Caco-2 (cell line): ENCODE results near the gene IP6K3. TPM values are rescaled to one million over a fixed set of nuclear protein-coding genes. Genes with fewer than 3 reads are reported as not detected.

Source experiments
- BruUV-seq: library from RNA; stranded (reverse); fragments of 400-500 nt; replicated peaks from 2 replicates; lab custom pipeline; 2021; lab: Mats Ljungman, UMichigan
- CTCF ChIA-PET: fragments of 300-600 bp; sonication (Branson Sonifier 250); formaldehyde crosslinking; loops from one replicate; lab custom pipeline; 2022; ENCODE audit warnings: antibody characterized with exemption; lab: Charles Lee
- POLR2A ChIA-PET: fragments of 300-600 bp; sonication (Branson Sonifier 250); formaldehyde crosslinking; loops from one replicate; lab custom pipeline; 2022; ENCODE audit warnings: antibody characterized with exemption; lab: Charles Lee
- DNase-seq, 2 experiments: peaks; one replicate each; pipeline versions ENCODE4 v3.0.0 to v3.0.0-alpha.2; 2020 to 2022
- H3K27me3 ChIP-seq: replicated peaks from 2 replicates; pipeline ENCODE4 v1.6.0; 2011; ENCODE audit warnings: low read length; ENCODE audit not compliant: control insufficient read depth, insufficient read depth
- H3K36me3 ChIP-seq: 2 replicates; pipeline ENCODE4 v1.5.1; 2011; ENCODE audit warnings: low read length; ENCODE audit not compliant: control insufficient read depth, insufficient read depth
- H3K4me1 ChIP-seq: fragments of 250-450 bp; sonication (Bioruptor Pico); 2 replicates; pipeline ENCODE4 v1.5.1; 2020; ENCODE audit warnings: mild to moderate bottlenecking
- H3K4me3 ChIP-seq: 2 replicates; pipeline ENCODE4 v1.5.1; 2011; ENCODE audit warnings: low read depth, mild to moderate bottlenecking, control low read depth, low read length
- H3K9me3 ChIP-seq: fragments of 250-450 bp; sonication (Bioruptor Pico); 2 replicates; pipeline ENCODE4 v1.5.1; 2020; ENCODE audit warnings: mild to moderate bottlenecking, moderate library complexity
- H3K27ac Mint-ChIP-seq: one replicate; pipeline ENCODE4 v1.8.0; 2022; ENCODE audit warnings: mixed read lengths; ENCODE audit not compliant: unreplicated experiment
- H3K27me3 Mint-ChIP-seq: one replicate; pipeline ENCODE4 v1.8.0; 2022; ENCODE audit warnings: mixed read lengths; ENCODE audit not compliant: insufficient read depth, unreplicated experiment
- H3K36me3 Mint-ChIP-seq: one replicate; pipeline ENCODE4 v1.8.0; 2022; ENCODE audit warnings: mild to moderate bottlenecking, mixed read lengths; ENCODE audit not compliant: insufficient read depth, unreplicated experiment
- H3K4me1 Mint-ChIP-seq: one replicate; pipeline ENCODE4 v1.8.0; 2022; ENCODE audit warnings: low read depth, mixed read lengths; ENCODE audit not compliant: unreplicated experiment
- H3K4me3 Mint-ChIP-seq: one replicate; pipeline ENCODE4 v1.8.0; 2022; ENCODE audit warnings: mild to moderate bottlenecking, moderate library complexity, mixed read lengths; ENCODE audit not compliant: unreplicated experiment
- H3K9me3 Mint-ChIP-seq: one replicate; pipeline ENCODE4 v1.8.0; 2022; ENCODE audit warnings: mixed read lengths; ENCODE audit not compliant: unreplicated experiment
- intact Hi-C: fragments of 100-400 bp; cut with micrococcal nuclease; formaldehyde crosslinking; loops from one replicate; pipeline ENCODE4 v1.10.0; 2022; ENCODE audit not compliant: unreplicated experiment
- total RNA-seq: library from RNA; stranded (reverse); gene quantifications from 2 replicates; pipeline ENCODE4 v1.2.3, GENCODE V29; 2022
- TF ChIP-seq, protein P1 (sequence below), 2 experiments: fragments of 200-600 bp in 1 of 2; IDR thresholded peaks; 1 replicate in 1 of 2; 2 replicates in 1 of 2; pipeline versions ENCODE4 v1.5.1 to v1.8.0; 2011 to 2022; ENCODE audit warnings: antibody characterized with exemption in 1 of 2, control low read depth in 1 of 2, inconsistent platforms in 1 of 2, low read depth in 1 of 2, low read length in 1 of 2, mild to moderate bottlenecking in 1 of 2, moderate library complexity in 1 of 2; ENCODE audit not compliant: insufficient read depth in 1 of 2, severe bottlenecking in 1 of 2, unreplicated experiment in 1 of 2

Gene IP6K3
- total RNA-seq, 1 experiment from 2014 or later: 0.45 TPM

- ChIA-PET CTCF (interaction anchor here (0.6 kb wide), 1 partner anchor 770 kb away, joined by 6 read pairs; no protein-coding TSS in a partner anchor), POLR2A (interaction anchor here (0.6 kb wide), 1 partner anchor 242 kb away, joined by 3 read pairs; no protein-coding TSS in a partner anchor)
- H3K4me3 Mint-ChIP-seq: no peak overlapping the region
- no peak for DNase-seq
- TF ChIP-seq, protein P1, sequence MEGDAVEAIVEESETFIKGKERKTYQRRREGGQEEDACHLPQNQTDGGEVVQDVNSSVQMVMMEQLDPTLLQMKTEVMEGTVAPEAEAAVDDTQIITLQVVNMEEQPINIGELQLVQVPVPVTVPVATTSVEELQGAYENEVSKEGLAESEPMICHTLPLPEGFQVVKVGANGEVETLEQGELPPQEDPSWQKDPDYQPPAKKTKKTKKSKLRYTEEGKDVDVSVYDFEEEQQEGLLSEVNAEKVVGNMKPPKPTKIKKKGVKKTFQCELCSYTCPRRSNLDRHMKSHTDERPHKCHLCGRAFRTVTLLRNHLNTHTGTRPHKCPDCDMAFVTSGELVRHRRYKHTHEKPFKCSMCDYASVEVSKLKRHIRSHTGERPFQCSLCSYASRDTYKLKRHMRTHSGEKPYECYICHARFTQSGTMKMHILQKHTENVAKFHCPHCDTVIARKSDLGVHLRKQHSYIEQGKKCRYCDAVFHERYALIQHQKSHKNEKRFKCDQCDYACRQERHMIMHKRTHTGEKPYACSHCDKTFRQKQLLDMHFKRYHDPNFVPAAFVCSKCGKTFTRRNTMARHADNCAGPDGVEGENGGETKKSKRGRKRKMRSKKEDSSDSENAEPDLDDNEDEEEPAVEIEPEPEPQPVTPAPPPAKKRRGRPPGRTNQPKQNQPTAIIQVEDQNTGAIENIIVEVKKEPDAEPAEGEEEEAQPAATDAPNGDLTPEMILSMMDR (IDR thresholded peaks at IDR 0.05; ENCODE audit: insufficient read depth in 1 of 2, low read depth in 1 of 2, low read length in 1 of 2, severe bottlenecking in 1 of 2, unreplicated experiment in 1 of 2): no peak
- intact Hi-C loops: no loop called here
- no TSS peak for BruUV-seq
- H3K9me3 Mint-ChIP-seq: no peaks in the 10 kb centered on the region
- H3K27me3 ChIP-seq: no peaks in the 10 kb centered on the region
- H3K4me3 ChIP-seq: no peak overlapping the region
- no peaks in the 10 kb centered on the region; the same call in 1 of the 2 replicates for H3K36me3 ChIP-seq
- H3K4me1 Mint-ChIP-seq: peaks cover 12% of the 10 kb centered on the region
- peaks cover 8% of the 10 kb centered on the region for H3K4me1 ChIP-seq
- no peaks in the 10 kb centered on the region for H3K9me3 ChIP-seq
- no peaks in the 10 kb centered on the region for H3K27me3 Mint-ChIP-seq
- H3K36me3 Mint-ChIP-seq: peaks cover 12% of the 10 kb centered on the region
- H3K27ac Mint-ChIP-seq: no peak overlapping the region
These were observed 11.2 kb upstream of the IP6K3 start for GRCh38 chr6:33757906-33758305.

- Mint-ChIP-seq H3K27ac (no peak overlapping the region), H3K4me1 (peaks cover 12% of the 10 kb centered on the region), H3K4me3 (no peak overlapping the region), H3K36me3 (peaks cover 12% of the 10 kb centered on the region), H3K9me3 (no peaks in the 10 kb centered on the region), H3K27me3 (no peaks in the 10 kb centered on the region)
- Histone ChIP-seq H3K9me3 (no peaks in the 10 kb centered on the region), H3K4me1 (peaks cover 15% of the 10 kb centered on the region), H3K4me3 (no peak overlapping the region), H3K27me3 (no peaks in the 10 kb centered on the region), H3K36me3 (no peaks in the 10 kb centered on the region; the same call in 1 of the 2 replicates)
- intact Hi-C loops: no loop called here
- TF ChIP-seq, protein P1 (IDR thresholded peaks at IDR 0.05; ENCODE audit: insufficient read depth in 1 of 2, low read depth in 1 of 2, low read length in 1 of 2, severe bottlenecking in 1 of 2, unreplicated experiment in 1 of 2): no peak
- no peak for DNase-seq
- ChIA-PET POLR2A (interaction anchor here (0.6 kb wide), 1 partner anchor 241 kb away, joined by 3 read pairs; no protein-coding TSS in a partner anchor), CTCF (interaction anchor here (0.6 kb wide), 1 partner anchor 771 kb away, joined by 6 read pairs; no protein-coding TSS in a partner anchor)
- BruUV-seq: no TSS peak
These were observed 10.4 kb upstream of the IP6K3 start for GRCh38 chr6:33757113-33757512.

DNA sequence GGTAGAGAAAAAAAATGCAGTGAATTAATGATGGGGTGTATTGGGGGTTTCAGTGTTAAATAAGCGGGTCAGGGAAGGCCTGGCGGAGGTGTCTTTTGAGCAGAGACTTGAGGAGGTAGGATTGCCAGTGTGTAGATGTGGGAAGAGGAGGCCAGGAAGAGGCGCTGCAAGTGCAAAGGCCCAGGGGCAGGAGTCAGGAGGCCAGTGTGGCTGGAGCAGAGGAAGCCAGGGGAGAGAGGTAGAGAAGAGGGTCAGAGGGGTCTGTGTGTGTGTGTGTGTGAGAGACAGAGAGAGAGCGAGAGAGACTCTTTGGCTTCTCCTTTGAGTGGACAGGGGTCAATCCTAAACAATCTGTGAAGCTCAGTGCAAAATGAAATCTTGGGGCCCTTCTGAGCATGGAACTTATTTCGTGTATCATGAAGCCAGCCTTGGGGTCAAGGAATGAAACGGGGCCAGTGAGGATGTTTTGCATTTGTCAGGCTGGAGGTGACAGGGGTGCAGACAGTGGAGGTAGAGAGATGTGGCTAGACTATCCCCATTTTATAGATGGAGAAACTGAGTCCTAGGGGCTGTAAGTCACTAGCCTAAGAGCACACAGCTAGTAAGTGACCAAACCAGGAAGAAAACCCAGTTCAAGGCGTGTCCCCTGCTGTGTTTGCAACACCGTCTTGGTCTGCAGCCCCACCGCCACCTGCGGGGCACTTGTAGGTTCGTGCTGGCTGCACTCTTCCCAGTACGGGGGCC lies 9.7 kb upstream of the IP6K3 start:
- no peaks in the 10 kb centered on the region; the same call in 1 of the 2 replicates for H3K36me3 ChIP-seq
- no peak for DNase-seq
- Mint-ChIP-seq H3K36me3 (peaks cover 12% of the 10 kb centered on the region), H3K27ac (no peak overlapping the region), H3K4me3 (no peak overlapping the region), H3K9me3 (no peaks in the 10 kb centered on the region), H3K27me3 (no peaks in the 10 kb centered on the region), H3K4me1 (peaks cover 14% of the 10 kb centered on the region)
- intact Hi-C loops: no loop called here
- TF ChIP-seq, protein P1 (IDR thresholded peaks at IDR 0.05; ENCODE audit: insufficient read depth in 1 of 2, low read depth in 1 of 2, low read length in 1 of 2, severe bottlenecking in 1 of 2, unreplicated experiment in 1 of 2): no peak
- no TSS peak for BruUV-seq
- CTCF ChIA-PET: no interaction called here
- no peaks in the 10 kb centered on the region for H3K27me3 ChIP-seq
- POLR2A ChIA-PET: no interaction called here
- no peaks in the 10 kb centered on the region for H3K9me3 ChIP-seq
- H3K4me3 ChIP-seq: no peak overlapping the region
- H3K4me1 ChIP-seq: peaks cover 15% of the 10 kb centered on the region
